LNCaP clone FGC (cell line): Measurements from ENCODE around the gene SLC25A22.

Experiments
- DNase-seq: peaks from one replicate; pipeline ENCODE4 v3.0.0-alpha.2; 2011; ENCODE audit warnings: low read depth
- H3K4me3 ChIP-seq: 2 replicates; pipeline ENCODE4 v1.5.1; 2011; ENCODE audit warnings: mild to moderate bottlenecking, low read depth, low read length, control low read depth
- TF ChIP-seq, protein P1 (sequence below): IDR thresholded peaks from 2 replicates; pipeline ENCODE4 v1.5.1; 2012; ENCODE audit warnings: mild to moderate bottlenecking; ENCODE audit not compliant: control insufficient read depth, insufficient read depth; ENCODE audit errors: extremely low read depth

SLC25A22 gene

DNA sequence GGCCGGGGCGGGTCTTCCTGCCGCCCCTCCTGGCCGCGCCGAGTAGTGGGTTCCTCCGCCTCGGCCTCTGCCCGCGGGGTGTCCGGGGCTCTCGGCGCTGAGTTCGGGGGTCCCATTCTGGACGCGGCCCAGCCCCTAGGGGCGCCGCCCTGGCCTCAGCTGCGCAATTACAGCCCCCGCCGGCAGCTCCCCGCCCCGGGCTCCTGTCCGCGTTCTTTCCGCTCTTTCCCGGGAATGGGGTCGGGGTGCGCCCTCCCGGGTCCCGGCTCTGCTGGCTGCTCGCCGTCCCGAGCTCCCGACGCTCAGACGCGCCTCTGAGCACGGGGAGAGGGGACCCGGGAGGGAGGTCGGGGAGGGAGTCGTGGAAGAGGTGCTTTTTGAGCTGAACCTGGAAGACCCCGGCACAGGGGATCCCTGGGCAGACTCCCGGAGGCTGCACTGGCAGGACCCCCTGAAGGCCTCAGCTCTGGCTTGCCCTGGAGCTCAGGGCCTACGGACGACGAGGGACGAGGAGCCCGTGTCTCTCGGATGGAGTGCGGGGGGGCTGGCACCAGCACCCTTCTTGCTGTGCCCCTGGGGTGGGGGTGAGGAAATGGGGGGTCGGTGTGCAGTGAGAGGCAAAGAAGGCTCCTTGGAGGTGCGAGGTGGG is 45.1 kb upstream of the SLC25A22 start:
- TF ChIP-seq, protein P1, sequence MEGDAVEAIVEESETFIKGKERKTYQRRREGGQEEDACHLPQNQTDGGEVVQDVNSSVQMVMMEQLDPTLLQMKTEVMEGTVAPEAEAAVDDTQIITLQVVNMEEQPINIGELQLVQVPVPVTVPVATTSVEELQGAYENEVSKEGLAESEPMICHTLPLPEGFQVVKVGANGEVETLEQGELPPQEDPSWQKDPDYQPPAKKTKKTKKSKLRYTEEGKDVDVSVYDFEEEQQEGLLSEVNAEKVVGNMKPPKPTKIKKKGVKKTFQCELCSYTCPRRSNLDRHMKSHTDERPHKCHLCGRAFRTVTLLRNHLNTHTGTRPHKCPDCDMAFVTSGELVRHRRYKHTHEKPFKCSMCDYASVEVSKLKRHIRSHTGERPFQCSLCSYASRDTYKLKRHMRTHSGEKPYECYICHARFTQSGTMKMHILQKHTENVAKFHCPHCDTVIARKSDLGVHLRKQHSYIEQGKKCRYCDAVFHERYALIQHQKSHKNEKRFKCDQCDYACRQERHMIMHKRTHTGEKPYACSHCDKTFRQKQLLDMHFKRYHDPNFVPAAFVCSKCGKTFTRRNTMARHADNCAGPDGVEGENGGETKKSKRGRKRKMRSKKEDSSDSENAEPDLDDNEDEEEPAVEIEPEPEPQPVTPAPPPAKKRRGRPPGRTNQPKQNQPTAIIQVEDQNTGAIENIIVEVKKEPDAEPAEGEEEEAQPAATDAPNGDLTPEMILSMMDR = no peak
- no peak for DNase-seq
- peak overlapping the region; percentile 96 for H3K4me3 ChIP-seq

DNA sequence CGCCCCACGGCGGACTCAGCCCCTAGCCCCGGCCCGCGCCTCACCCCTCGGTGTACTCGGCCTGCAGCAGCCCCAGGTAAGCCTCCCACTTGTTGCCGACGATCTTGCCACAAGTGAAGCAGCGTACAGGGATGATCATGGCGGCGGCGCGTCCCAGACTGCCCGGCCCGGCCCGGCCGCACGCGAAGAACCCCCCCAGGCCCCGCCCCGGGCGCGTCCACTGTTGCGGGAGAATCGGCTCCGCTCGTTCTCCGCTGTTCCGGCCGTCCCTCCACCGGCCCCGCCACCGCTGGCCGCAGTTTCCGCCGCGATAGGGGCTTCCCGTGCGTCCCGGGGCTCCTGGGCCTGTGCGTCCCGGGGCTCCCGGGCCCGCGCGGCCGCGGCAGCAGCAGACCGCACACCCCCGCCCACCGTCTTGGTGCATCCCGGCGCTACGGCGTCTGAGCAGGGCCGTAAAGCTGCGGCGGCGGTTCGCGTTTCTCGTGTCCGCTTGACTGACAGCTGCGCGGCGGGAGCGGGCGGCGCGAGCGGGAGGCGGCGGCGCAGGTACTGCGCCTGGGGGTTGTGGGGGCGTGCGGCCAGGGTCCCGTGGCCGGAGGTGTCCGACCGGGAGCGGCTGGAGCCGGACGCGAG is 44.4 kb upstream of the SLC25A22 start, which contains the start of the genes POLR2L and TSPAN4:
TSS of gene POLR2L (minus strand) at position 160 of the 633 bp plus-strand sequence. CDS start at position 139, 21 bp downstream.
TSS of gene TSPAN4 (plus strand) at position 483 of the 633 bp plus-strand sequence. CDS start 7,453 bp downstream, outside the sequence.
- peak within 1 kb of the TSS; percentile 96 for H3K4me3 ChIP-seq
- TF ChIP-seq, protein P1 = 0 out of 2 replicates have a peak, but pooled peaks have one; percentile 1
- no peak for DNase-seq

DNA sequence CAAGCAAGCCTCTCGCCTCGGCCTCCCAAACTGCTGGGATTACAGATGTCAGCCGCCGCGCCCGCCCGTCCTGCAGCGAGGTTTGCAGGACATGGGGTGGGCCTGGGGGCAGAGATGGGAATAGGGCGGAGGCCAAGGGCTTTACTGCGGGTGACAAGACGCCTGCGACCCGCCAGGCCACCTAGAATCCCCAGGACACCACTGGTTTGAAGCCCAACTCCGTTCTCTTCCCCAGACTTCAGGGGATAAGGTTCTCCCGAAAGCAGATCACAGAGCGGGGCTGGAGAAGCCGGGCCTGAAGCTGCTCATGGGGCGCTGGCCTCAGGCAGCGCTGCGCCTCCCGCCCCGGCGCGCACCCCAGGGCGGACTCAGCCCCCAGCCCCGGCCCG is 43.9 kb upstream of the SLC25A22 start:
- peak overlapping the region; percentile 96 for H3K4me3 ChIP-seq
- no peak for DNase-seq
- TF ChIP-seq, protein P1 = no peak

DNA sequence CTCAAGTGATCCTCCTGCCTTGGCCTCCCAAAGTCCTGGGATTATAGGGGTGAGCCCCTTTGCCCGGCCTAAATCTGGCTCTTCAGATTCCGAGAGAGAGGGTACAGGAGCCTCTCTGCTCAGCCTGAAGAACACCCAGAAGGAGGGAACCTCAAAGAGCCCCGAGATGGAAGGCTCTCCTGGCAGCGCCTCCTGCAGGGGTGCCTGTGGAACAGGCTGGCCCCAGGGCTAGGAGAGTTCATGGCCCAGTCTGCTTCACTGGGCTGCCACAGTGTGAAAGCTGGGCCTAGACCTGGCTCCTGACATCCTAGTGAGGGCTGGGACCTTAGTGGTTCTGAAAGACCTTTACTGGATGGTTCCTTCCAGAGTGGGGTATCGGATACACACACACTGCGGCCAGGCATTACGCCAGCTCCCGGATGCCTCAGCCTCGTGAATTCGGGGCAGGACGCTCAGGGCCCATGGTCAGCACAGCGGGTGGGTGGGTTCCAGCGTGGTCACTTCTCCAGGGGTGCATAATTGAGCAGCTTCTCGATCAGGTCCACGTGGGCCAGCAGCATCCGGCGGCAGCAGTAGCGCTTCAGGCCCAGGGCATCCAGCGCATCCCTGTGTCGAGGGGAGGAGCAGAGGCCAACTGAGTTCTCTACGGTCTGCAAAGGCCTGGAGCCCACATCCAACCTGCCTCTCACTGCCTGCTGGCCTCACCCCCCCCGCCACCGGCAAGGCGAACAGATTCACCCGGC is 42.0 kb upstream of the SLC25A22 start:
- no peak for DNase-seq
- TF ChIP-seq, protein P1 = peak; percentile 19
- H3K4me3 ChIP-seq = peak overlapping the region; percentile 96

DNA sequence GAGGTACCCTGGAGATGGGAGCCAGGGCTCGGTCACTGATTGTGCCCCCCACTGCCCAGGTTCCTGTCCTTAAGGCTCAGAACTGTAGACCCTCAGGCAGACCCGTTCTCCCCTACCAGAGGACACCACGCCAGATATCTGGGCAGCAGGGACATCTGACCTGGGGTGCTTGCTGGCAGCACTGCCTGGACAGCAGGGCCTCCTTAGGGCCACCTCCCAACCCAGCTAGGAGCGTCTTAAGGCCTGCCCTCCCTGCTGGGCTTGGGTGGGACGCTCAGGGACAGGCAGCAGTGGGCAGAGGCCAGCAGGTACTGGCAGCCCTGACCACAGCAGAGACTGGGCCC is 41.2 kb upstream of the SLC25A22 start:
- DNase-seq = no peak
- TF ChIP-seq, protein P1 = no peak
- H3K4me3 ChIP-seq = no peak overlapping the region

DNA sequence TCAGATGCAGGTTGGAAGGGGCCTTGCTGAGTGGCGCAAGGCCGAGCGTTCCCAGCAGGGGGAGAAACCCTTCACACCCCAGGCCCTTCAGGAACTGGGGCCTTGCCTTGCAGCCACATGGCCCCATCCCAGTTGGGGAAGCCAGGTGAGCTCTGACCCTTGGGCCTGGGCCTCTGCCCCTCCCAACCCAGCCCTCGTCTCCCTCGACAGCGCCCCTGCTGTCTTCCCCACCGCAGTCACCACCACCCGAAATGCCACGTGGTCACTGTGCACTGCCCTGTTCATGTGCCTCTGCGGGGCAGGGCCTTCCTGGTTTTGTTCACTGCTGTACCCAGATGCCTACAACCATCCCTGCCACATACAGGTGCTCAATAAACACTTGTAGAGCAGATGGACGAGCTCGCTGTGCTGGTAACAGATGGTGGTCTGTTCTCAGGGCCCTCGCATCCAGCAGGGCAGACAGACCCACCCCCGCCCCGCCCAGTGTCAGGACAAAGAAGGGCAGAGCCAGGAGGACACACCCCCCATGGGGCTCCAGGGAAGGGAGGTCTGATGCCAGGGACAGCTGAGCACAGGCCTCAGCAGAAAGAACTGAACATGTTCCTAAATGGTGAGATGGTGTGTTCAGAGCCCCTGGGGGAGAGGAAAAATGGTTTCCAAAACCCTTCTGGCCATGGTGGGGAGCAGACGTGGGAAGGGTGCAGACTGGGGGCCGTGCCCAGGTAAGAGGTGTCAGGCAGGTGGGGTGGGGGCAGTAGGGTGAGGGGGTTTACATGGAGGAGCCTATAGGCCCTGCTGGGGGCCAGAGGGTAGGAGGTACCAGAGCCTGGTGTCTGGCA is 40.6 kb upstream of the SLC25A22 start:
- no peak for DNase-seq
- TF ChIP-seq, protein P1 = no peak
- no peak overlapping the region for H3K4me3 ChIP-seq
